NCI-H128 (cell line): ENCODE data around the gene LGALS7.

Source experiments
- DNase-seq: peaks from one replicate; lab custom pipeline; 2025; ENCODE audit not compliant: unreplicated experiment; lab: John Stamatoyannopoulos, UW

Gene LGALS7

DNA sequence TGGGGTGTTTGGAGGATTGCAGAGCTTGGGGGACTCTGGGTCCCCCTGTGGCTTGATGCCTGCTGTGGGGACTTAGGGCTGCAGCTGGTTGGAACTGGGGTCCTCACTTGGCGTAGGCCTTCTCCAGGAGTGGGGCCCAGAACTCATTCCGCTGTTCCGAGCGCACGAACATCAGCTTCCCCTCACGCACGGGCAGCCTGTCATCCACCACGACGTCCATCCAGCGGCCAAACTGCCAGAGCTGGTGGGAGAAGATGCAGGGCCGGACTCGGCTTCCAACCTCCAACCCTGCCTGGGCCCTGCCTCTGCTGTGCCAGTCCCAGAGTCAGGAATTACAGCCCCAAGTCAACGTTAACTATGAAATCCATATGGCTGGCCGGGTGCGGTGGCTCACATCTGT lies 31.6 kb downstream of the LGALS7 start:
- no peak for DNase-seq

- no peak for DNase-seq
Measured at GRCh38 chr19:38740932-38741331, 32.4 kb downstream of the LGALS7 start.

DNA sequence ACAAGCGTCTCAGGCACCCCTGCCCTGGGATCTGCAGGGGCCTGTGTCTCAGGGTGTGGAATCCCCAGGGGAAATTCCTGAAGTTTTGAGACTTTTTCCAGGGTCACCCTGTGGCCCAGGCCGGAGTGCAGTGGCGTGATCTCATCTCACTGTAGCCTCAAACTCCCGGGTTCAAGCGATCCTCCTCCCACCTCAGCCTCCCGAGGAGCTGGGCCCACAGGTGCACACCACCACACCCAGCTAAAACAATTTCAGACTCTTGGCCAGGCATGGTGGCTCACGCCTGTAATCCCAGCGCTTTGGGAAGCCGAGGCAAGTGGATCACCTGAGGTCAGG lies 33.1 kb downstream of the LGALS7 start:
- no peak for DNase-seq

DNA sequence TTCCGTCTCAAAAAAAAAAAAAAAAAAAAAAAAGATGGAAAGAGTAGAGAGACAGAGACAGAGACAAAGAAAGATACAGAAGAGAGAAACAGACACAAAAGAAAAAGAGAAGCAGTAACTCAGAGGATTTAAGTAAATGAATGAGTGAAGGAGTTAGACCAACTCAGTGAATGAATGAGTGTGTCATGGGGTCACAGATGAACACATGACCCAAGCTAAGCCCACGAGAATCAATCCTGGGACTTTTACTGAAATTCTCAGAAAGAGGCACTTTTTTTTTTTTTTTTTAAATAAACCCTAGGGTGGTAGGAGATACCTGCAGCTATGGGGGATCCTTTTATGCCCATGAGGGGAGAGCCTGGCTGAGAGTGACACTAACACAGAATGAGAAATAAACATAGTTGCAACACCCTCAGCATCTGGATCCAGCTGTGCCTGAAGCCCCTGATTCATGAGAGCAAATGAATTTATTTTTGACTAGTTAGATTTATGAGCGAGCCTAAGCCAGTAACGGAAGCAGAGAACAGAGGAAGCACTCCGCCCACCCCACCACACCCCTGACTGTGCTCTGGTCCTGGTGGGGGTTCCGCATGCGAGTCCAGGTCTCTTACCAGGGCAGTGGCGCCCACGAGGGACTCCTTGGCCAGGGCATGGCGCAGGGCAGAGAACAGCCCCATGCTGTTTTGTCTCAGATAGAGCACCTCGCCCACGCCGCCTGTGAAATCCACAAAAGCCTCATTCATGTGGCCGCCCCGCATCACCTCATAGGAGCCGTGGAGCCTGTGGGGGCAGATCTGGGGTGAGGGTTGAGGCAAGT lies 33.7 kb downstream of the LGALS7 start:
- no peak for DNase-seq

- no peak for DNase-seq
Measured at GRCh38 chr19:38737921-38738737, 35.2 kb downstream of the LGALS7 start.

DNA sequence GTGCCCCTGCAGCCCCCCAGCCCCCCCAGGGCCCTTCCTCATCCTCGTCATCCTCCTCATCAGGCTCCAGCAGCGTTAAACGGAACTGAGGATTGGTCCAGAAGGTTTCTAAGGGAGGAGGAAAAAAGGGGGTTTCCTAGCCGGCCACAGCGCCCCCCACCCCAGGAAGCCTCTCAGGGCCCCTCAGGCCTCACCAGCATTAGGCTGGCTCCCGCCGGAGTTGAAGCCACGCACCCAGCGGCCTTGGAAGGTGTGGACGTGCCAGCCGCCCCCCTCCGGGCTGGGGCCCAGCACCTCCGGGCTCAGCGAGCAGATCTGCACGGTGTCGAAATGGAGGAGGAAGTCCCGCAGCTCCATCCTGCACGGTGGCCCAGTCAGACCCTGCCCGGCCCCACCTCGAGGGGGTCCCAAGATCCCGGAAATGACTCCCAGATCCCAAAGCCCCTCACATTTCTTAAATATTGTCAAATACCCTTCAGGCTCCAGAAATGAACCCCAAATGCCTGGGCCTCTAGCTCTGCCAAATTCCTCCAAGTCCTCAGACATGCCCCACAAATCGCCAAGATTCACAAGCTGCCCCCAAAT lies 35.9 kb downstream of the LGALS7 start:
- DNase-seq, result no peak

GRCh38 chr19:38736413-38737280 lies 36.7 kb downstream of the LGALS7 start:
- DNase-seq, result peak; percentile 15

GRCh38 chr19:38736036-38736412 lies 37.3 kb downstream of the LGALS7 start:
- DNase-seq, result no peak

DNA sequence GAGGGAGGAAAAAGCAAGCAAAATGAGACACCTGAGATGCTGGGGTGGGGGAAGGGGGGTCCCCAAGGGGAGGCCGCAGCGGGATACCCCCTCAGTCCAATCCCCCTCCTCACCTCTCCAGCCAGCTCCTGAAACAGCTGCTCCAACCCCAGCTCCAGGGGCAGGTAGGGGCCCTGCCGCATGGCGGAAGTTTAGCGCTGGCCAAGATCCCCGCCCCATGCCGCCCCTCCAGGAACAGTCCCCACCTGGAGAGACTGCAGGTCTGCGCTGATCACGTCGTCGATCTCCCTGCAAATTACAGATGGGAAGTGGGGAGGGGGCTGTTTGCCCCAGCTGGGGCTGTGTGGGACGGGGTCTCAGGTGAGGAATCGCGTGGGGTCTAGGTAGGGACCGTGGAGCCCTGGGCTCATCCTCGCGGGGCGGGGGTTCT lies 38.0 kb downstream of the LGALS7 start:
- no peak for DNase-seq

- no peak for DNase-seq
Measured at GRCh38 chr19:38734426-38735256, 38.7 kb downstream of the LGALS7 start.

GRCh38 chr19:38734176-38734425 lies 39.2 kb downstream of the LGALS7 start:
- DNase-seq, result no peak

DNA sequence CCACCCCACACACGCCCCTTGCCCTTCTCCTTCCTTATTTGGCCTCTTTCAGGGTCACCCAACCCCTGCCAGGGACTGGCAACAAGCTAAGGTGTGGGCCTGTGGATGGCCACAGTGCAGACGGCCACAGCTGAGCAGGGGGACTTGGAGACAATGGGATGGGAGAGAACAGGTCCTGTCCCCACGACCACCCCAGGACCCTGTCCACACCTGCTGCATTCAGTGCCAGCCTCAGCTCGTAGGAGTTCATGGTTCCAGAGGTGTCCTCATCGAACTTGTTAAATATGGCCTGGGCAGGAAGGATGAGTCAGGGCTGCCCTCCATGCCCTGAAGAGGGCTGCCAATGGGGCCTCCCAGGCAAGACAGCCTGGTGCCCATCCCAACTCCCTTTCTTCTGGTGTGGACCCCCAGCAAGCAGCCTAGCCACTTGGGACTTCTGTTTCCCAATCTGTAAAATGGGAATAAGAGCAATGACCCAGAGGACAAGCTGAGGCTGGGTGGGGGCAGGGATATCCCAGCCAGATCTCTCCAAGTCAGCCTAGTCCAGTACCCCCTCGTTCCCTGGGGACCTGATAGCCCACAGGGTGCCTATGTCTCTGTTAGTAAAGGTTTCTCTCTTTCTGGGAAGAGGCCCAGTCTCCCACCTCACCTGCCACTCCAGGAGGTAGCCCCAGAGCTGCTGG lies 39.7 kb downstream of the LGALS7 start:
- no peak for DNase-seq

DNA sequence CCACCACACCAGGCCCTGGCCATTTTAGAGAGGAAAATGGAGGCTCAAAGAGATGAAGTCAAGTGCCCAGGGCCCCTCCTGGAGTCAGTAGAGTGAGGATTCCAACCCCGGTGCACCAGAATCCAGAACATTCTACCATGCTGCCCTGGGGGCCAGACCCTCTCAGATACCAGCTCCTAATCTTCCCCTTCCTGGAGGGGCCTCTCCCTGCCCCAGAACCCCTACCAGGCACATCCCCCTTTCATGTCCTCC lies 40.1 kb downstream of the LGALS7 start:
- DNase-seq, result no peak

- no peak for DNase-seq
Measured at GRCh38 chr19:38731654-38732301, 41.5 kb downstream of the LGALS7 start.

DNA sequence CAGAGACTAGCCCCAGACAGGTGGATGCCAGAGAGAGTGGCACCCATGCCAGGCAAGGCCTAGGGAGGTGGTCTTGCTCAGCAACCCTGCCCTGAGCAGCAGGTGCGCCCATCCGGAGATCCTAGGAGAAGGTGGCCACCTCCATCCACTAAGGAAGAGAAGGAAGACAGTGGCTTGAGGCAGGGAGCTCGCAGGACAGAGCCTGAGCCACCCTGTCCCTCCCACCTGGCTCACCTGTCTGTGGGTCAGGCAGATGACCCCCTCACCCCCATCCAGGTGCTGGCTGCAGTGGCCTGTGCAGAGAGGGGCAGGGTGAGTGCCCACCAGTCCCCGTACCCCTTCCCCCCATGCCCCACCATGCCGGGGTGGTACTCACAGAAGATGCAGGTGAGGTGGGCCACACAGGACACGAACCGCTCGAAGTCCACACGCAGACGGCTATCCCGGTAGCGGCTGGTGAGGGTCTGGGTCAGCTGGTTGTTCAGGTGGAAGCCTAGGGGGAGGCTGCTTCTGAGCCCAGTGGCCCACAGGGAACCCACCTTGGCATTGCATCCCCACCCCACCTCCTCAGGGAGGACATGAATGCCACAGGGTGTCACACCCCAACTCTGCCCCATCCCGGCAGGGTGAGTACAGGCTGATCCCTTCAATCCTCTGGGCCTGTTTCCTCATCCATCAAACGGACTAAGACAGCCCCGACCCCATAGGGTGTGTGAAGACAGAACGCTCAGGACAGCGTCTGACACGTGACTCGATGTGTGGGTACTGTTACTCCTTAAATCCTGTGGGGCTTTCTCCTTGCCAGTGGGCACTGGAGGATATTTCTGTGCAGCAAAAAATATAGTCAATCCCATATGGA lies 42.4 kb downstream of the LGALS7 start:
- DNase-seq, result no peak

DNA sequence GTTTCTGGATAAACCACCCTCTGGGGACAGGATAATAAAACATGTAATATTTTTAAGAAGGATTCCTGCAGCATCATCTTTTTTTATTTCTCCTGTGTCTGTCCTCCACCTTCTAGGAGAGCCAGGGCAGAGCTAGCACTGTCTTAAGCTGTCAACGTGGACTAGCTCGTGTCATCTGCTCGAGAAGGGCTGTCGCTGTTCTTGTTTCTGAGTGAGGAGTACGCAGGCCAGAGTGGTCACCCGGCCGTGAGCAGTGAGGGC lies 42.9 kb downstream of the LGALS7 start:
- no peak for DNase-seq

DNA sequence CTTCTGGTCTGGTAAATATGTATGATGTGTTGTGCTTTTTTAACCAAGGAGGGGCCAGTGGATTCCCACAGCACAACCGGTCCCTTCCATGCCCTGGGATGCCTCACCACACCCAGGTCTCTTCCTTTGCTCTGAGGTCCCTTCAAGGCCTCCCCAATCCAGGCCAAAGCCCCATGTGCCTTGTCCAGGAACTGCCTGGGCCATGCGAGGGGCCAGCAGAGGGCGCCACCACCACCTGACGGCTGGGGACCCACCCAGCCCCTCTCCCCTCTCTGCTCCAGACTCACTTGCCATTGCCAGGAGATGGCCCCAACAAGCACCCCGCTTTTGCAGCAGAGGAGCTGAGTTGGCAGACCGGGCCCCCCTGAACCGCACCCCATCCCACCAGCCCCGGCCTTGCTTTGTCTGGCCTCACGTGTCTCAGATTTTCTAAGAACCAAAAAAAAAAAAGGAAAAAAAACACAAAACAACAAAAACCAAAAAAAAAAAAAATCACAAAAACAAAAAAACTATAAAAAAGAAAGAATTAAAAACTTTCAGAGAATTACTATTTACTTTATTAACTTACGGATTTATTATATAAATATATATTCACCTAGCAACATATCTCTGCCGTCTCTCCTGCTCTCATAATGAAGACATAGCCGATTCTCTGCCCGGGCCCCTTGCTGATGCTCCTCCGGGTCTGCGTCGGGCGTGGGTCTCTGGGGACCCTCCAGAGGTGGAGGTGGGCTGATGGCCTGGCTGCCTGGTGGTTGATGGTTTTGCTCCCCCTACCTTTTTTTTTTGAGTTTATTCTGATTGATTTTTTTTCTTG lies 43.5 kb downstream of the LGALS7 start:
- DNase-seq, result peak; percentile 9
